H9 (cell line): ENCODE results near the gene CSRP1. TPM values are rescaled to one million over a fixed set of nuclear protein-coding genes. Genes with fewer than 3 reads are reported as not detected.

Experiments used
- DNase-seq: peaks from one replicate; pipeline ENCODE4 v3.0.0-alpha.2; 2017
- H2AFZ ChIP-seq: one replicate; pipeline ENCODE4 v1.6.1; 2013; ENCODE audit warnings: mild to moderate bottlenecking, low read length, control low read depth, moderate library complexity
- H2AK5ac ChIP-seq: 2 replicates; pipeline ENCODE4 v1.6.1; 2013; ENCODE audit warnings: low read length, control low read depth, mixed read lengths; ENCODE audit not compliant: insufficient read length
- H2BK120ac ChIP-seq: one replicate; pipeline ENCODE4 v1.6.1; 2013; ENCODE audit warnings: low read depth, mild to moderate bottlenecking, low read length, control low read depth, inconsistent platforms; ENCODE audit not compliant: poor library complexity, severe bottlenecking
- H2BK12ac ChIP-seq: 2 replicates; pipeline ENCODE4 v1.6.1; 2013; ENCODE audit warnings: low read length, control low read depth, mixed read lengths, low read depth; ENCODE audit not compliant: insufficient read length
- H2BK15ac ChIP-seq: 2 replicates; pipeline ENCODE4 v1.6.1; 2013; ENCODE audit warnings: low read depth, low read length, control low read depth
- H2BK20ac ChIP-seq: one replicate; pipeline ENCODE4 v1.6.1; 2013; ENCODE audit warnings: low read depth, mild to moderate bottlenecking, low read length, control low read depth, inconsistent platforms; ENCODE audit not compliant: poor library complexity, severe bottlenecking
- H2BK5ac ChIP-seq: 2 replicates; pipeline ENCODE4 v1.6.1; 2013; ENCODE audit warnings: low read length, control low read depth, mixed read lengths; ENCODE audit not compliant: insufficient read length
- H3K14ac ChIP-seq: 2 replicates; pipeline ENCODE4 v1.6.1; 2013; ENCODE audit warnings: low read length, control low read depth; ENCODE audit not compliant: insufficient read depth
- H3K18ac ChIP-seq: 2 replicates; pipeline ENCODE4 v1.6.1; 2013; ENCODE audit warnings: low read depth, mild to moderate bottlenecking, mixed read lengths, low read length, control low read depth; ENCODE audit not compliant: insufficient read length
- H3K23ac ChIP-seq: 2 replicates; pipeline ENCODE4 v1.6.1; 2013; ENCODE audit warnings: low read length, control low read depth, mixed read lengths, low read depth; ENCODE audit not compliant: insufficient read length
- H3K23me2 ChIP-seq: 2 replicates; pipeline ENCODE4 v1.6.1; 2013; ENCODE audit warnings: low read depth, mild to moderate bottlenecking, mixed read lengths, low read length, control low read depth; ENCODE audit not compliant: insufficient read length, poor library complexity, severe bottlenecking
- H3K27ac ChIP-seq: 2 replicates; pipeline ENCODE4 v1.5.1; 2013; ENCODE audit warnings: low read length, control low read depth, mixed read lengths, low read depth; ENCODE audit not compliant: insufficient read length
- H3K27me3 ChIP-seq: 2 replicates; pipeline ENCODE4 v1.6.1; 2013; ENCODE audit warnings: low read length, control low read depth, inconsistent platforms; ENCODE audit not compliant: insufficient read depth
- H3K4ac ChIP-seq: 2 replicates; pipeline ENCODE4 v1.6.1; 2013; ENCODE audit warnings: low read depth, mild to moderate bottlenecking, control low read depth, inconsistent platforms, low read length, moderate library complexity
- H3K4me1 ChIP-seq: 2 replicates; pipeline ENCODE4 v1.6.1; 2013; ENCODE audit warnings: low read length, control low read depth, inconsistent platforms; ENCODE audit not compliant: insufficient read depth
- H3K4me2 ChIP-seq: 2 replicates; pipeline ENCODE4 v1.6.1; 2013; ENCODE audit warnings: low read length, control low read depth, mixed read lengths; ENCODE audit not compliant: insufficient read length, insufficient read depth
- H3K56ac ChIP-seq: 2 replicates; pipeline ENCODE4 v1.6.1; 2013; ENCODE audit warnings: low read depth, mild to moderate bottlenecking, mixed read lengths, low read length, control low read depth; ENCODE audit not compliant: insufficient read length
- H3K79me1 ChIP-seq: 2 replicates; pipeline ENCODE4 v1.6.1; 2013; ENCODE audit warnings: low read depth, mild to moderate bottlenecking, moderate library complexity, low read length, control low read depth, inconsistent platforms; ENCODE audit not compliant: insufficient read depth, poor library complexity, severe bottlenecking
- H3K79me2 ChIP-seq: 2 replicates; pipeline ENCODE4 v1.6.1; 2013; ENCODE audit warnings: low read length, control low read depth, inconsistent platforms; ENCODE audit not compliant: insufficient read depth
- H3K9ac ChIP-seq: 2 replicates; pipeline ENCODE4 v1.6.1; 2013; ENCODE audit warnings: low read length, control low read depth, mixed read lengths; ENCODE audit not compliant: insufficient read length; ENCODE audit errors: extremely low read depth
- H3K9me3 ChIP-seq: one replicate; pipeline ENCODE4 v1.6.1; 2013; ENCODE audit warnings: low read depth, low read length, inconsistent platforms; ENCODE audit not compliant: control insufficient read depth
- H3T11ph ChIP-seq: one replicate; pipeline ENCODE4 v1.6.1; 2013; ENCODE audit warnings: mild to moderate bottlenecking, low read length, control low read depth, inconsistent platforms
- H4K20me1 ChIP-seq: one replicate; pipeline ENCODE4 v1.6.1; 2013; ENCODE audit not compliant: control insufficient read depth, insufficient read length, insufficient read depth
- H4K5ac ChIP-seq: 2 replicates; pipeline ENCODE4 v1.6.1; 2013; ENCODE audit warnings: low read depth, mild to moderate bottlenecking, mixed read lengths, low read length, control low read depth; ENCODE audit not compliant: insufficient read length
- H4K8ac ChIP-seq: replicated peaks from 2 replicates; pipeline ENCODE4 v1.6.1; 2013; ENCODE audit warnings: low read length, control low read depth, mixed read lengths, low read depth; ENCODE audit not compliant: insufficient read length
- H4K91ac ChIP-seq: 2 replicates; pipeline ENCODE4 v1.6.1; 2013; ENCODE audit warnings: low read depth, mild to moderate bottlenecking, moderate library complexity, mixed read lengths, low read length, control low read depth; ENCODE audit not compliant: insufficient read length
- H3K27ac Mint-ChIP-seq, 3 experiments: 2 replicates in 2 of 3; 3 replicates in 1 of 3; pipeline ENCODE4 v1.8.0; 2020 to 2021; ENCODE audit warnings: mixed read lengths in 3 of 3, mild to moderate bottlenecking in 1 of 3, moderate library complexity in 1 of 3
- H3K27me3 Mint-ChIP-seq: 2 replicates; pipeline ENCODE4 v1.8.0; 2021; ENCODE audit warnings: low read depth, mild to moderate bottlenecking, moderate library complexity, mixed read lengths
- H3K36me3 Mint-ChIP-seq, 3 experiments: 2 replicates in 2 of 3; 3 replicates in 1 of 3; pipeline ENCODE4 v1.8.0; 2020 to 2021; ENCODE audit warnings: low read depth in 3 of 3, mixed read lengths in 3 of 3; ENCODE audit not compliant: insufficient read depth in 1 of 3
- H3K4me1 Mint-ChIP-seq, 2 experiments: 2 replicates each; pipeline ENCODE4 v1.8.0; 2020; ENCODE audit warnings: mixed read lengths in 2 of 2
- H3K4me3 Mint-ChIP-seq, 2 experiments: 2 replicates in 1 of 2; 3 replicates in 1 of 2; pipeline ENCODE4 v1.8.0; 2020 to 2021; ENCODE audit warnings: mild to moderate bottlenecking in 2 of 2, mixed read lengths in 2 of 2, moderate library complexity in 1 of 2
- H3K9me3 Mint-ChIP-seq, 2 experiments: 2 replicates in 1 of 2; 3 replicates in 1 of 2; pipeline ENCODE4 v1.8.0; 2020; ENCODE audit warnings: mild to moderate bottlenecking in 2 of 2, mixed read lengths in 2 of 2, moderate library complexity in 1 of 2
- CTCF ChIP-seq: fragments of 200-600 bp; sonication (generic); conservative IDR thresholded peaks from 3 replicates; pipeline ENCODE4 v1.8.0; 2021; ENCODE audit warnings: antibody characterized with exemption, mild to moderate bottlenecking
- WGBS: extraction: QIAGEN DNeasy Blood & Tissue Kit; methylation state at CpG from one replicate; pipeline ENCODE4 v1.1.7; 2013; ENCODE audit warnings: missing lambda C conversion rate, low lambda C conversion rate, mixed read lengths; ENCODE audit not compliant: insufficient read length; ENCODE audit errors: extremely low coverage; 5-methylcytosine and 5-hydroxymethylcytosine counted together
- total RNA-seq: library from RNA; stranded (reverse); gene quantifications from 2 replicates; pipeline ENCODE4 v1.2.1, GENCODE V29; 2021

The CSRP1 gene
- total RNA-seq, 1 experiment from 2014 or later = 0.44 TPM

- Histone ChIP-seq H4K91ac (no peak overlapping the region), H4K5ac (no peak overlapping the region), H3K14ac (no peak overlapping the region), H3K9me3 (no peaks in the 10 kb centered on the region), H3K9ac (no peak overlapping the region), H2BK120ac (no peak overlapping the region), H3K4me2 (no peak overlapping the region), H2AK5ac (no peak overlapping the region), H2BK12ac (no peak overlapping the region), H2AFZ (no peak overlapping the region), H2BK15ac (no peak overlapping the region), H3K79me1 (no peaks in the 10 kb centered on the region), H3K18ac (no peak overlapping the region), H3K27me3 (no peaks in the 10 kb centered on the region), H4K8ac (no peak overlapping the region), H3K23me2 (no peaks in the 10 kb centered on the region), H3K4me1 (peaks cover 10% of the 10 kb centered on the region; the same call in 1 of the 2 replicates), H3K27ac (no peak overlapping the region), H3T11ph (no peak overlapping the region), H3K79me2 (no peaks in the 10 kb centered on the region), H3K4ac (no peak overlapping the region), H3K56ac (no peak overlapping the region), H4K20me1 (no peaks in the 10 kb centered on the region), H2BK20ac (no peak overlapping the region), H3K23ac (no peak overlapping the region), H2BK5ac (no peak overlapping the region)
- H3K36me3 Mint-ChIP-seq = no peaks in the 10 kb centered on the region
- H3K27ac Mint-ChIP-seq = no peak overlapping the region; a peak in 1 of 7 replicates
- H3K4me1 Mint-ChIP-seq = peaks cover 48 to 50% of the 10 kb centered on the region in 2 experiments
- peaks cover 2% of the 10 kb centered on the region; the same call in 1 of the 2 replicates for H3K27me3 Mint-ChIP-seq
- DNase-seq = no peak
- H3K9me3 Mint-ChIP-seq = peaks cover 0 to 2% of the 10 kb centered on the region in 2 experiments; a peak in 1 of 5 replicates
- no peak overlapping the region for H3K4me3 Mint-ChIP-seq
- TF ChIP-seq CTCF = no peak
- WGBS = no CpG with 5 or more reads among the region's 4 CpGs
Observed at GRCh38 chr1:201452866-201453265, 54.1 kb downstream of the CSRP1 start.
